ENCODE measurements around the gene COL18A1. TPM values are rescaled to one million over a fixed set of nuclear protein-coding genes. Genes with fewer than 3 reads are reported as not detected.

Gene COL18A1
- total and polyA plus RNA-seq, 2 donors (not counting 1 experiment from before 2014, with no cell fraction given): 15.6 to 24.7 TPM

DNA sequence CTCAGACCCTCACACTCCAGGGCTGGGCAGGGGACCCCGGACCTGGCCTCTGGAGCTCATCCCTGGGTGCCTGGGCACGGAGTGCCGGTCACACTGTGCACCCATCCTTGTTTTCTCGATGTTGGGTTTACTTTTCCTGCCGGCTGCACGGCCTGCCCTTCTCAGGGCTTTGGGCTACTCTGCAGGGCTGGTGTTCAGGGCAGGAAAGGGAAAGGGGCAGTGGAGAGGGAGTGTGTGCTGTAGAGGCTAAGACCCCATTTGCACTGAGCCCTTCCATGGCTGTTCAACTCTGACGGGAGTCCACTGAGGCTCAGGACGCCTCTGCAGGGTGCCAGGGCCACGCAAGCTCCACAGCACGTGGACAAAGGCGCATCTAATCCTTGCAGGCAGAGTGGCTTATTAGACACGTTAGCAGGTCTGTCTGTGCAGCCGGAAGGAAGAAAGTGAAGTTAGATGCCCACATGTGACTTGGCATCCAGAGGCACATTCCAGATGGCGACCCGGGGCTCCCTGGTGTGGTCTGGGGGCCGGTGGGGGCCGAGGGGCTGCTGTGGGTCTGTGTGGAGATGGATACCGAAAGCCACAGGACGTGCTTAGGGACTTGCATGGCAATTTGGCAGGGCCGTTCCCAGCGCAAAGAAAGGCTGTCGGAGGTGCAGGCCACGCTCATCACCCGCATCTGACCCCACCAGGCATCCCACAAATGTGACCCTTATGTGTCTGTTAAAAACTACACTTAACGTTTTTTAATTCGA, 33.6 kb downstream of the COL18A1 start:
- H3K4me1 ChIP-seq (ENCODE audit: control insufficient read depth in 2 of 2, insufficient read depth in 2 of 2, low read length in 2 of 2): peaks cover 9 to 11% of the 10 kb centered on the region in 2 donors
- H4K20me1 ChIP-seq (ENCODE audit: control insufficient read depth, insufficient read depth, low read length, poor library complexity, severe bottlenecking): no peaks in the 10 kb centered on the region
- 88% methylated on average over 19 of the region's 26 CpGs for WGBS (ENCODE audit: insufficient coverage)
- H3K36me3 ChIP-seq (replicated peaks in 1 of 2; ENCODE audit: control extremely low read depth in 1 of 2, control insufficient read depth in 1 of 2, extremely low read depth in 1 of 2, insufficient read depth in 2 of 2, low read length in 1 of 2): no peaks in the 10 kb centered on the region
- H3K27ac ChIP-seq (ENCODE audit: low read length in 2 of 2): no peak overlapping the region
- H3K4me3 ChIP-seq (ENCODE audit: control extremely low read depth in 1 of 5, extremely low read depth in 1 of 5, insufficient read depth in 1 of 5, low read depth in 2 of 5, low read length in 4 of 5): peak overlapping the region in 3 of 5 experiments; percentile 34 to 50 (median 39)
- ChIA-PET CTCF (interaction anchor here (0.8 to 1.0 kb wide), 4 partner anchors 146 to 301 kb away, joined by 3 to 7 read pairs (median 4); no protein-coding TSS in a partner anchor), POLR2A (no interaction called here)
- TF ChIP-seq, protein P1, sequence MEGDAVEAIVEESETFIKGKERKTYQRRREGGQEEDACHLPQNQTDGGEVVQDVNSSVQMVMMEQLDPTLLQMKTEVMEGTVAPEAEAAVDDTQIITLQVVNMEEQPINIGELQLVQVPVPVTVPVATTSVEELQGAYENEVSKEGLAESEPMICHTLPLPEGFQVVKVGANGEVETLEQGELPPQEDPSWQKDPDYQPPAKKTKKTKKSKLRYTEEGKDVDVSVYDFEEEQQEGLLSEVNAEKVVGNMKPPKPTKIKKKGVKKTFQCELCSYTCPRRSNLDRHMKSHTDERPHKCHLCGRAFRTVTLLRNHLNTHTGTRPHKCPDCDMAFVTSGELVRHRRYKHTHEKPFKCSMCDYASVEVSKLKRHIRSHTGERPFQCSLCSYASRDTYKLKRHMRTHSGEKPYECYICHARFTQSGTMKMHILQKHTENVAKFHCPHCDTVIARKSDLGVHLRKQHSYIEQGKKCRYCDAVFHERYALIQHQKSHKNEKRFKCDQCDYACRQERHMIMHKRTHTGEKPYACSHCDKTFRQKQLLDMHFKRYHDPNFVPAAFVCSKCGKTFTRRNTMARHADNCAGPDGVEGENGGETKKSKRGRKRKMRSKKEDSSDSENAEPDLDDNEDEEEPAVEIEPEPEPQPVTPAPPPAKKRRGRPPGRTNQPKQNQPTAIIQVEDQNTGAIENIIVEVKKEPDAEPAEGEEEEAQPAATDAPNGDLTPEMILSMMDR (IDR thresholded peaks at IDR 0.05): no peak
- TF ChIP-seq EZH2 (IDR thresholded peaks at IDR 0.05; ENCODE audit: borderline replicate concordance, insufficient read depth, low read depth, low read length, poor library complexity, severe bottlenecking): no peak
- peak overlapping the region; percentile 73 for H2AFZ ChIP-seq (ENCODE audit: insufficient read depth, low read depth, low read length, poor library complexity, severe bottlenecking)
- DNase-seq: peak; percentile 17
- no peak for ATAC-seq (ENCODE audit: low read depth)
- peak overlapping the region; percentile 66 for H3K4me3 Mint-ChIP-seq
- H3K9me3 ChIP-seq (ENCODE audit: control extremely low read depth in 1 of 3, control insufficient read depth in 2 of 3, insufficient read depth in 1 of 3, low read length in 2 of 3): peaks cover 0 to 17% (median 0%) of the 10 kb centered on the region in 3 donors
- H3K79me2 ChIP-seq (ENCODE audit: control insufficient read depth, insufficient read depth, low read length): no peaks in the 10 kb centered on the region
- peak overlapping the region; percentile 53 for H3K9ac ChIP-seq (ENCODE audit: low read length)
- no peaks in the 10 kb centered on the region for H3K9me3 Mint-ChIP-seq (ENCODE audit: insufficient read depth)
- H3K27me3 ChIP-seq (replicated peaks in 1 of 4; ENCODE audit: control extremely low read depth in 1 of 4, control insufficient read depth in 3 of 4, insufficient read depth in 4 of 4, low read length in 3 of 4): peaks cover 0 to 28% (median 2%) of the 10 kb centered on the region in 4 experiments
- H3K4me1 Mint-ChIP-seq: peaks cover 6% of the 10 kb centered on the region
- intact Hi-C loops (cut with micrococcal nuclease): loop anchor here (1.0 kb wide), 2 partner anchors 40 to 286 kb away; no protein-coding TSS in a partner anchor
- peaks cover 14% of the 10 kb centered on the region for H3K27me3 Mint-ChIP-seq
- H3K4me2 ChIP-seq (replicated peaks; ENCODE audit: low read depth, low read length, poor library complexity, severe bottlenecking): peak overlapping the region; percentile 77
- no peak overlapping the region for H3K27ac Mint-ChIP-seq
